Endothelial cell of umbilical vein (primary cell): ENCODE measurements around the gene DENND5A.

Source experiments
- EZH2 ChIP-seq: IDR thresholded peaks from 2 replicates; pipeline ENCODE4 v1.6.1; 2012; ENCODE audit warnings: borderline replicate concordance, low read depth, mild to moderate bottlenecking, moderate library complexity, low read length, inconsistent platforms; ENCODE audit not compliant: severe bottlenecking
- FOS ChIP-seq: IDR thresholded peaks from 2 replicates; pipeline ENCODE4 v1.6.1; 2011; ENCODE audit warnings: mild to moderate bottlenecking, low read length, moderate library complexity, borderline replicate concordance; ENCODE audit not compliant: insufficient read depth
- GATA2 ChIP-seq: IDR thresholded peaks from 2 replicates; pipeline ENCODE4 v1.7.0; 2011; ENCODE audit warnings: low read depth, mild to moderate bottlenecking, moderate library complexity, mixed read lengths, low read length; ENCODE audit not compliant: insufficient read length, insufficient read depth
- JUN ChIP-seq: IDR thresholded peaks from 2 replicates; pipeline ENCODE4 v1.6.1; 2011; ENCODE audit warnings: borderline replicate concordance, low read depth; ENCODE audit not compliant: insufficient read length, insufficient read depth
- MAX ChIP-seq: IDR thresholded peaks from 2 replicates; pipeline ENCODE4 v1.6.1; 2011; ENCODE audit not compliant: insufficient read depth, insufficient read length
- POLR2A ChIP-seq: IDR thresholded peaks from 2 replicates; pipeline ENCODE4 v1.6.1; 2012; ENCODE audit warnings: low read depth, mild to moderate bottlenecking, control low read depth, low read length
- POLR2AphosphoS5 ChIP-seq: IDR thresholded peaks from 2 replicates; pipeline ENCODE4 v1.6.1; 2012; ENCODE audit warnings: low read depth, mild to moderate bottlenecking, control low read depth, low read length, moderate library complexity; ENCODE audit not compliant: insufficient read depth
- TF ChIP-seq, protein P1 (sequence below), 2 donors: IDR thresholded peaks; 1 replicate in 1 of 2; 2 replicates in 1 of 2; pipeline ENCODE4 v1.5.1; 2011; ENCODE audit warnings: low read length in 2 of 2, mild to moderate bottlenecking in 2 of 2, moderate library complexity in 2 of 2, control low read depth in 1 of 2, inconsistent platforms in 1 of 2, low read depth in 1 of 2; ENCODE audit not compliant: insufficient read depth in 1 of 2; ENCODE audit errors: extremely low read depth in 1 of 2

DNA sequence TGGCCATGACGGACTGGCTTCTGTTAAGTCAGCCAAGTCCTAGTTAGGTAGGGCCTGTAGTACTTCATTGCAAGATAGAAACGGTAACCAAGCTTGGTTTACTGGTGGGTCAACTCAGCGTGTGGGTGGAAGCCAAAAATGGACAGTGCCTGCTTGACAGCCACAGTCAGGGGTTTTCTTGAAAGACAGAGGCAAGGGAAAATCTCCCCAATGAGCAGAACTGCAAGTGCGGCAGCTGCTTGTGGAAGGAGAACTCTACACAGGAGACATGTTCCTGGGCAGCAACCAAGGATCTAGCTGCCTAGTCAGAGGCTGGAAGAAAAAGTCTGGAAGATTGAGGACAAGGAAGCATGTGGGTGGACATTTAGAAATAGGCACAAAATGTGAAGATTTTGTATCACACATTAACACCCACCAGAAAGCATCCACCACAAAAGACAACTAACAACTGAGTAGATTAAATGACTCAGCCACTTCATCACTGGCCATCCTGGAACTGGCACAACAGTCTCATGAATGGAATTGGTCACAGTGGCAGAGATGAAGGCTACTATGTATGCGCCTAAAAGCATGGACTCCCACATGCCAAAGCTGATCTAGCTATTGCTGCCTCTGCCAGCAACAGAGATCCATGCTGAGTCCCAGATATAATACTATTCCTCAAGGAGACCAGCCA, 132.8 kb downstream of the DENND5A start:
- TF ChIP-seq, protein P1, sequence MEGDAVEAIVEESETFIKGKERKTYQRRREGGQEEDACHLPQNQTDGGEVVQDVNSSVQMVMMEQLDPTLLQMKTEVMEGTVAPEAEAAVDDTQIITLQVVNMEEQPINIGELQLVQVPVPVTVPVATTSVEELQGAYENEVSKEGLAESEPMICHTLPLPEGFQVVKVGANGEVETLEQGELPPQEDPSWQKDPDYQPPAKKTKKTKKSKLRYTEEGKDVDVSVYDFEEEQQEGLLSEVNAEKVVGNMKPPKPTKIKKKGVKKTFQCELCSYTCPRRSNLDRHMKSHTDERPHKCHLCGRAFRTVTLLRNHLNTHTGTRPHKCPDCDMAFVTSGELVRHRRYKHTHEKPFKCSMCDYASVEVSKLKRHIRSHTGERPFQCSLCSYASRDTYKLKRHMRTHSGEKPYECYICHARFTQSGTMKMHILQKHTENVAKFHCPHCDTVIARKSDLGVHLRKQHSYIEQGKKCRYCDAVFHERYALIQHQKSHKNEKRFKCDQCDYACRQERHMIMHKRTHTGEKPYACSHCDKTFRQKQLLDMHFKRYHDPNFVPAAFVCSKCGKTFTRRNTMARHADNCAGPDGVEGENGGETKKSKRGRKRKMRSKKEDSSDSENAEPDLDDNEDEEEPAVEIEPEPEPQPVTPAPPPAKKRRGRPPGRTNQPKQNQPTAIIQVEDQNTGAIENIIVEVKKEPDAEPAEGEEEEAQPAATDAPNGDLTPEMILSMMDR (IDR thresholded peaks at IDR 0.05; ENCODE audit: extremely low read depth in 1 of 2, insufficient read depth in 1 of 2, low read depth in 1 of 2, low read length in 2 of 2), result no peak
- TF ChIP-seq MAX (no peak), POLR2A (no peak), FOS (no peak), EZH2 (no peak), POLR2AphosphoS5 (no peak), GATA2 (no peak), JUN (no peak)
